ENCODE results near the gene CNTN5.

CNTN5 gene

DNA sequence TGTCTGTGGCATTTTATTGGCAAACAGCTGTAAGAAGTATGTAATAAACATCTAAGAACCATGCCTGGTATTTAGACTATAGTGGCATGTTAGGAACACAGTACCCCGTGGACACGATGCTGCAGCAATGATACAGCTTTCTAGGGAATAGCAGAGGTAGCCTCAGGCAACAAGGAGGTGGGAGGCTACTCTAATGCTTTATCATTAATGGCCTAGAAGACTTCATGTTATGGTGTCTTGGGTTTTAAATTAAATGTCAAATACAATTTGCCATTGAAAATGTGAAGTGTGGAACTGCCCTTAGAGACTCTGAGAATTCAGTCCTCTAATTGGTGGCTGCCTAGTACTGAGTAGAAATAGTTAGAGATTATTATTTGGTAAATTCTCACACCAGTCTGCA, 516.9 kb downstream of the CNTN5 start:
- TF ChIP-seq TAF1 (IDR thresholded peaks at IDR 0.05; ENCODE audit: low read depth) (no peak), TEAD4 (IDR thresholded peaks at IDR 0.05) (no peak), USF1 (IDR thresholded peaks at IDR 0.05) (no peak), RAD21 (IDR thresholded peaks at IDR 0.05; ENCODE audit: low read depth) (no peak), TCF12 (IDR thresholded peaks at IDR 0.05; ENCODE audit: low read depth) (no peak), NFIC (IDR thresholded peaks at IDR 0.05) (no peak), EP300 (IDR thresholded peaks at IDR 0.05; ENCODE audit: borderline replicate concordance) (no peak), FOXM1 (IDR thresholded peaks at IDR 0.05; ENCODE audit: borderline replicate concordance, low read depth) (no peak), EGR1 (IDR thresholded peaks at IDR 0.05) (no peak), CREB1 (IDR thresholded peaks at IDR 0.05; ENCODE audit: low read depth) (no peak), CEBPB (IDR thresholded peaks at IDR 0.05) (no peak), YY1 (IDR thresholded peaks at IDR 0.05; ENCODE audit: low read depth) (no peak)
- TF ChIP-seq, protein P1, sequence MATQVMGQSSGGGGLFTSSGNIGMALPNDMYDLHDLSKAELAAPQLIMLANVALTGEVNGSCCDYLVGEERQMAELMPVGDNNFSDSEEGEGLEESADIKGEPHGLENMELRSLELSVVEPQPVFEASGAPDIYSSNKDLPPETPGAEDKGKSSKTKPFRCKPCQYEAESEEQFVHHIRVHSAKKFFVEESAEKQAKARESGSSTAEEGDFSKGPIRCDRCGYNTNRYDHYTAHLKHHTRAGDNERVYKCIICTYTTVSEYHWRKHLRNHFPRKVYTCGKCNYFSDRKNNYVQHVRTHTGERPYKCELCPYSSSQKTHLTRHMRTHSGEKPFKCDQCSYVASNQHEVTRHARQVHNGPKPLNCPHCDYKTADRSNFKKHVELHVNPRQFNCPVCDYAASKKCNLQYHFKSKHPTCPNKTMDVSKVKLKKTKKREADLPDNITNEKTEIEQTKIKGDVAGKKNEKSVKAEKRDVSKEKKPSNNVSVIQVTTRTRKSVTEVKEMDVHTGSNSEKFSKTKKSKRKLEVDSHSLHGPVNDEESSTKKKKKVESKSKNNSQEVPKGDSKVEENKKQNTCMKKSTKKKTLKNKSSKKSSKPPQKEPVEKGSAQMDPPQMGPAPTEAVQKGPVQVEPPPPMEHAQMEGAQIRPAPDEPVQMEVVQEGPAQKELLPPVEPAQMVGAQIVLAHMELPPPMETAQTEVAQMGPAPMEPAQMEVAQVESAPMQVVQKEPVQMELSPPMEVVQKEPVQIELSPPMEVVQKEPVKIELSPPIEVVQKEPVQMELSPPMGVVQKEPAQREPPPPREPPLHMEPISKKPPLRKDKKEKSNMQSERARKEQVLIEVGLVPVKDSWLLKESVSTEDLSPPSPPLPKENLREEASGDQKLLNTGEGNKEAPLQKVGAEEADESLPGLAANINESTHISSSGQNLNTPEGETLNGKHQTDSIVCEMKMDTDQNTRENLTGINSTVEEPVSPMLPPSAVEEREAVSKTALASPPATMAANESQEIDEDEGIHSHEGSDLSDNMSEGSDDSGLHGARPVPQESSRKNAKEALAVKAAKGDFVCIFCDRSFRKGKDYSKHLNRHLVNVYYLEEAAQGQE (IDR thresholded peaks at IDR 0.05; ENCODE audit: low read depth), result no peak

DNA sequence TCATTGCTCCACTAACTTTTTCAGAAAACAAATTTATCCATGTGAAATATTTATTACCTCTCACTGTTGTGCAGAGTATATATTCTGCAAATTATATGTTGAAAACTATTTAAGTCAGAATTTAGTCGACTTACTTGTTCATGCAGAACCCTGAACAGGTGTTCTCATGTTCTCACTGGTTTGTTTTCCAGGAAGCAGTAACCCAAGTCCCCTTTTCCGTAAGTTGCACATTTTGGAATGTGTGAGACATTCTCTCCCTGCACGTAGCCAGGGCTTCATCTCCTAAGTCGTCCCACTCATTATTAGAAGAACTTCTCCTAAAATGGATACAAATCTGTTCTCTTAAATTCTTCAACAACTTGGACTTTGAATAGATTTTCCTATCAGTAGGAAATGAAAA, 524.9 kb downstream of the CNTN5 start:
- TF ChIP-seq TCF12 (IDR thresholded peaks at IDR 0.05; ENCODE audit: low read depth) (no peak), USF1 (IDR thresholded peaks at IDR 0.05) (no peak), EGR1 (IDR thresholded peaks at IDR 0.05) (no peak), CREB1 (IDR thresholded peaks at IDR 0.05; ENCODE audit: low read depth) (no peak), NFIC (IDR thresholded peaks at IDR 0.05) (no peak), TEAD4 (IDR thresholded peaks at IDR 0.05) (no peak), YY1 (IDR thresholded peaks at IDR 0.05; ENCODE audit: low read depth) (no peak), EP300 (IDR thresholded peaks at IDR 0.05; ENCODE audit: borderline replicate concordance) (no peak), ZBTB7A (IDR thresholded peaks at IDR 0.05; ENCODE audit: low read depth) (no peak), TAF1 (IDR thresholded peaks at IDR 0.05; ENCODE audit: low read depth) (no peak), CEBPB (IDR thresholded peaks at IDR 0.05) (no peak)
- TF ChIP-seq, protein P2, sequence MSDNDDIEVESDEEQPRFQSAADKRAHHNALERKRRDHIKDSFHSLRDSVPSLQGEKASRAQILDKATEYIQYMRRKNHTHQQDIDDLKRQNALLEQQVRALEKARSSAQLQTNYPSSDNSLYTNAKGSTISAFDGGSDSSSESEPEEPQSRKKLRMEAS (IDR thresholded peaks at IDR 0.05), result no peak

GRCh38 chr11:99548264-99548663, 527.5 kb downstream of the CNTN5 start:
- TF ChIP-seq, protein P1 (IDR thresholded peaks at IDR 0.05; ENCODE audit: low read depth), result no peak
- TF ChIP-seq CEBPB (IDR thresholded peaks at IDR 0.05), result no peak

GRCh38 chr11:99554232-99554903, 533.6 kb downstream of the CNTN5 start:
- TF ChIP-seq TEAD4 (IDR thresholded peaks at IDR 0.05) (no peak), NFIC (IDR thresholded peaks at IDR 0.05) (no peak), TCF12 (IDR thresholded peaks at IDR 0.05; ENCODE audit: low read depth) (no peak), YY1 (IDR thresholded peaks at IDR 0.05; ENCODE audit: low read depth) (no peak), FOXM1 (IDR thresholded peaks at IDR 0.05; ENCODE audit: borderline replicate concordance, low read depth) (no peak), CREB1 (IDR thresholded peaks at IDR 0.05; ENCODE audit: low read depth) (no peak)
- TF ChIP-seq, protein P1 (IDR thresholded peaks at IDR 0.05; ENCODE audit: low read depth), result no peak

DNA sequence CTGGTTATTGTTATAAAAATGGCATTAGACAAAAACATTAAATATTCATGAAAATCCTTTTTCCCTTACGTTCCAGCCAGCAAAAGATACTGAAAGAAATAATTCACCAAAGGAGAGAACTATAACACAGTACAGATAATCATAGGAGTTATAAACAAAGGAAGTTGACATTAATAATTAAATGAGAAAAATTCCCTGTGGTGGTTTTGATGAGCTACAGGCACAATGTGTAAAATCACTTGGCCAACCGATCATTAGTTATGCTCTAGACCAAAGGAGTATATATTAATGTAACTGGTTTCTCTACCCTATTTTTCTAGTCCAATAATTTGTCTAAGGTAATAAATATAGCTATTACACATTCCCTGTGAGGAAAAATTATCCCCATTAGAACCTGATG, 534.7 kb downstream of the CNTN5 start:
- TF ChIP-seq NFIC (IDR thresholded peaks at IDR 0.05), result no peak
- no peak for TF ChIP-seq CEBPB (IDR thresholded peaks at IDR 0.05)
- no peak for TF ChIP-seq ZBTB7A (IDR thresholded peaks at IDR 0.05; ENCODE audit: low read depth)
- TF ChIP-seq, protein P2 (IDR thresholded peaks at IDR 0.05), result no peak
- no peak for TF ChIP-seq TCF12 (IDR thresholded peaks at IDR 0.05; ENCODE audit: low read depth)
- TF ChIP-seq, protein P1 (IDR thresholded peaks at IDR 0.05; ENCODE audit: low read depth), result no peak
- TF ChIP-seq YY1 (IDR thresholded peaks at IDR 0.05; ENCODE audit: low read depth), result no peak
- TF ChIP-seq RAD21 (IDR thresholded peaks at IDR 0.05; ENCODE audit: low read depth), result no peak
- no peak for TF ChIP-seq EP300 (IDR thresholded peaks at IDR 0.05; ENCODE audit: borderline replicate concordance)
- TF ChIP-seq CREB1 (IDR thresholded peaks at IDR 0.05; ENCODE audit: low read depth), result no peak
- TF ChIP-seq FOXM1 (IDR thresholded peaks at IDR 0.05; ENCODE audit: borderline replicate concordance, low read depth), result no peak
- TF ChIP-seq USF1 (IDR thresholded peaks at IDR 0.05), result no peak
- no peak for TF ChIP-seq TAF1 (IDR thresholded peaks at IDR 0.05; ENCODE audit: low read depth)
- no peak for TF ChIP-seq TEAD4 (IDR thresholded peaks at IDR 0.05)
- no peak for TF ChIP-seq EGR1 (IDR thresholded peaks at IDR 0.05)

Data from Ishikawa (cell line).